Measurements from ENCODE around the gene DGKD.
A peak's percentile ranks its signal among the peaks of the same experiment; 100 is the strongest.

The DGKD gene

GRCh38 chr2:233448575-233448974 lies 94.3 kb downstream of the DGKD start:
- Mint-ChIP-seq H3K4me1 (peaks cover 3% of the 10 kb centered on the region), H3K27me3 (no peaks in the 10 kb centered on the region), H3K4me3 (no peak overlapping the region), H3K9me3 (no peaks in the 10 kb centered on the region), H3K36me3 (ENCODE audit: low read depth) (peaks cover 38% of the 10 kb centered on the region), H3K27ac (no peak overlapping the region)
- ATAC-seq, result no peak
- DNase-seq, result no peak

GRCh38 chr2:233449081-233449901 lies 95.0 kb downstream of the DGKD start:
- Mint-ChIP-seq H3K27ac (no peak overlapping the region), H3K4me1 (peaks cover 2% of the 10 kb centered on the region), H3K36me3 (ENCODE audit: low read depth) (peaks cover 32% of the 10 kb centered on the region), H3K9me3 (no peaks in the 10 kb centered on the region), H3K27me3 (no peaks in the 10 kb centered on the region), H3K4me3 (no peak overlapping the region)
- DNase-seq (no peak), ATAC-seq (no peak)

- no peaks in the 10 kb centered on the region for H3K27me3 Mint-ChIP-seq
- peaks cover 2% of the 10 kb centered on the region for H3K4me1 Mint-ChIP-seq
- peaks cover 32% of the 10 kb centered on the region for H3K36me3 Mint-ChIP-seq (ENCODE audit: low read depth)
- H3K9me3 Mint-ChIP-seq, result no peaks in the 10 kb centered on the region
- DNase-seq (no peak), ATAC-seq (no peak)
- H3K4me3 Mint-ChIP-seq, result no peak overlapping the region
- no peak overlapping the region for H3K27ac Mint-ChIP-seq
Measured at GRCh38 chr2:233449921-233450863, 95.9 kb downstream of the DGKD start.

- Mint-ChIP-seq H3K27me3 (no peaks in the 10 kb centered on the region), H3K4me3 (no peak overlapping the region), H3K9me3 (no peaks in the 10 kb centered on the region), H3K36me3 (ENCODE audit: low read depth) (peaks cover 32% of the 10 kb centered on the region), H3K4me1 (peaks cover 2% of the 10 kb centered on the region), H3K27ac (no peak overlapping the region)
- DNase-seq (no peak), ATAC-seq (no peak)
Measured at GRCh38 chr2:233450864-233451575, 96.7 kb downstream of the DGKD start.

- ATAC-seq (no peak), DNase-seq (no peak)
- Mint-ChIP-seq H3K4me1 (peaks cover 2% of the 10 kb centered on the region), H3K9me3 (no peaks in the 10 kb centered on the region), H3K4me3 (no peak overlapping the region), H3K36me3 (ENCODE audit: low read depth) (peaks cover 32% of the 10 kb centered on the region), H3K27ac (no peak overlapping the region), H3K27me3 (no peaks in the 10 kb centered on the region)
Measured at GRCh38 chr2:233451950-233452349, 97.7 kb downstream of the DGKD start.

- Mint-ChIP-seq H3K4me3 (no peak overlapping the region), H3K9me3 (no peaks in the 10 kb centered on the region), H3K4me1 (peaks cover 2% of the 10 kb centered on the region), H3K27ac (peak overlapping the region; percentile 77), H3K36me3 (ENCODE audit: low read depth) (peaks cover 38% of the 10 kb centered on the region), H3K27me3 (no peaks in the 10 kb centered on the region)
- ATAC-seq (no peak), DNase-seq (no peak)
Measured at GRCh38 chr2:233453111-233453915, 99.0 kb downstream of the DGKD start.

- no peak overlapping the region for H3K27ac Mint-ChIP-seq
- H3K4me1 Mint-ChIP-seq, result peaks cover 2% of the 10 kb centered on the region
- H3K36me3 Mint-ChIP-seq (ENCODE audit: low read depth), result peaks cover 36% of the 10 kb centered on the region
- no peak for DNase-seq
- no peak for ATAC-seq
- H3K4me3 Mint-ChIP-seq, result no peak overlapping the region
- no peaks in the 10 kb centered on the region for H3K27me3 Mint-ChIP-seq
- no peaks in the 10 kb centered on the region for H3K9me3 Mint-ChIP-seq
Measured at GRCh38 chr2:233453916-233454315, 99.6 kb downstream of the DGKD start.

- no peak overlapping the region for H3K4me3 Mint-ChIP-seq
- H3K27ac Mint-ChIP-seq, result no peak overlapping the region
- ATAC-seq (no peak), DNase-seq (no peak)
- H3K36me3 Mint-ChIP-seq (ENCODE audit: low read depth), result peaks cover 36% of the 10 kb centered on the region
- peaks cover 2% of the 10 kb centered on the region for H3K4me1 Mint-ChIP-seq
- H3K9me3 Mint-ChIP-seq, result no peaks in the 10 kb centered on the region
- H3K27me3 Mint-ChIP-seq, result no peaks in the 10 kb centered on the region
Measured at GRCh38 chr2:233455006-233455405, 100.7 kb downstream of the DGKD start.

GRCh38 chr2:233455491-233455890 lies 101.2 kb downstream of the DGKD start:
- Mint-ChIP-seq H3K27ac (no peak overlapping the region), H3K9me3 (no peaks in the 10 kb centered on the region), H3K4me3 (no peak overlapping the region), H3K36me3 (ENCODE audit: low read depth) (peaks cover 36% of the 10 kb centered on the region), H3K27me3 (no peaks in the 10 kb centered on the region), H3K4me1 (peaks cover 2% of the 10 kb centered on the region)
- ATAC-seq, result no peak
- no peak for DNase-seq

GRCh38 chr2:233456111-233456510 lies 101.8 kb downstream of the DGKD start:
- Mint-ChIP-seq H3K36me3 (ENCODE audit: low read depth) (peaks cover 37% of the 10 kb centered on the region), H3K27ac (no peak overlapping the region), H3K4me3 (no peak overlapping the region), H3K27me3 (no peaks in the 10 kb centered on the region), H3K9me3 (no peaks in the 10 kb centered on the region), H3K4me1 (peaks cover 2% of the 10 kb centered on the region)
- ATAC-seq (no peak), DNase-seq (no peak)

GRCh38 chr2:233456934-233457333 lies 102.6 kb downstream of the DGKD start:
- H3K27me3 Mint-ChIP-seq, result no peaks in the 10 kb centered on the region
- ATAC-seq (no peak), DNase-seq (no peak)
- peaks cover 40% of the 10 kb centered on the region for H3K36me3 Mint-ChIP-seq (ENCODE audit: low read depth)
- no peak overlapping the region for H3K27ac Mint-ChIP-seq
- H3K9me3 Mint-ChIP-seq, result no peaks in the 10 kb centered on the region
- H3K4me1 Mint-ChIP-seq, result peaks cover 2% of the 10 kb centered on the region
- no peak overlapping the region for H3K4me3 Mint-ChIP-seq

- Mint-ChIP-seq H3K4me1 (peaks cover 2% of the 10 kb centered on the region), H3K36me3 (ENCODE audit: low read depth) (peaks cover 42% of the 10 kb centered on the region), H3K27me3 (no peaks in the 10 kb centered on the region), H3K27ac (no peak overlapping the region), H3K4me3 (no peak overlapping the region), H3K9me3 (no peaks in the 10 kb centered on the region)
- ATAC-seq (no peak), DNase-seq (no peak)
Measured at GRCh38 chr2:233457356-233457755, 103.1 kb downstream of the DGKD start.

- H3K27ac Mint-ChIP-seq, result no peak overlapping the region
- ATAC-seq (no peak), DNase-seq (no peak)
- no peaks in the 10 kb centered on the region for H3K9me3 Mint-ChIP-seq
- no peaks in the 10 kb centered on the region for H3K27me3 Mint-ChIP-seq
- H3K4me3 Mint-ChIP-seq, result no peak overlapping the region
- H3K36me3 Mint-ChIP-seq (ENCODE audit: low read depth), result peaks cover 43% of the 10 kb centered on the region
- H3K4me1 Mint-ChIP-seq, result peaks cover 2% of the 10 kb centered on the region
Measured at GRCh38 chr2:233458031-233458610, 103.8 kb downstream of the DGKD start.
